Transverse colon (tissue), 4 donors: ENCODE data around the gene AKR1E2. TPM values are rescaled to one million over a fixed set of nuclear protein-coding genes. Genes with fewer than 3 reads are reported as not detected.

ENCODE experiments used
- DNase-seq: peaks from one replicate; pipeline ENCODE4 v3.0.0-alpha.2; 2019
- H3K27ac ChIP-seq, 4 donors: fragments of 200-600 bp; sonication (generic); 2 replicates each; pipeline ENCODE4 v1.5.1; 2016 to 2018; ENCODE audit warnings: inconsistent platforms in 4 of 4
- H3K27me3 ChIP-seq: fragments of 200-600 bp; sonication (generic); 2 replicates; pipeline ENCODE4 v1.5.1; 2017; ENCODE audit warnings: inconsistent platforms
- H3K36me3 ChIP-seq, 4 donors: fragments of 200-600 bp; sonication (generic); 2 replicates each; pipeline ENCODE4 v1.5.1; 2017 to 2019; ENCODE audit warnings: inconsistent platforms in 4 of 4
- H3K4me1 ChIP-seq, 4 donors: fragments of 200-600 bp; sonication (generic); 2 replicates each; pipeline ENCODE4 v1.5.1; 2017 to 2020; ENCODE audit warnings: inconsistent platforms in 4 of 4
- H3K4me3 ChIP-seq, 4 donors: fragments of 200-600 bp; sonication (generic); 1 replicate in 1 of 4; 2 replicates in 3 of 4; pipeline versions ENCODE4 v1.5.1 to v1.6.1; 2017 to 2019; ENCODE audit warnings: inconsistent platforms in 4 of 4
- H3K9me3 ChIP-seq, 2 donors: fragments of 200-600 bp; sonication (generic); 2 replicates each; pipeline ENCODE4 v1.5.1; 2017 to 2019; ENCODE audit warnings: inconsistent platforms in 2 of 2
- CTCF ChIP-seq, 5 experiments: fragments of 200-600 bp in 3 of 5; fragments of 450-650 bp in 2 of 5; sonication (generic) in 3 of 5; IDR thresholded peaks; 1 replicate in 2 of 5; 2 replicates in 3 of 5; pipeline ENCODE4 v1.5.1; 2016 to 2017; ENCODE audit warnings: antibody characterized with exemption in 5 of 5, inconsistent platforms in 3 of 5, mild to moderate bottlenecking in 2 of 5, moderate library complexity in 1 of 5
- EP300 ChIP-seq: sonication (generic); formaldehyde crosslinking; IDR thresholded peaks from one replicate; pipeline ENCODE4 v1.6.1; 2017; ENCODE audit warnings: antibody characterized with exemption, low read depth
- POLR2A ChIP-seq: fragments of 450-650 bp; IDR thresholded peaks from one replicate; pipeline ENCODE4 v1.6.1; 2016; ENCODE audit warnings: antibody characterized with exemption, mild to moderate bottlenecking, moderate library complexity
- POLR2AphosphoS5 ChIP-seq, 3 donors: sonication (generic); formaldehyde crosslinking; IDR thresholded peaks; one replicate each; pipeline ENCODE4 v1.6.1; 2016; ENCODE audit warnings: antibody characterized with exemption in 3 of 3
- WGBS, 2 donors: methylation state at CpG; one replicate each; pipeline ENCODE4 v1.1.5; 2018; ENCODE audit warnings: low coverage in 1 of 2; 5-methylcytosine and 5-hydroxymethylcytosine counted together
- in situ Hi-C, 4 donors: fragments of 200-750 bp; cut with MboI; loops; one replicate each; pipeline versions ENCODE4 v1.15.0 to v1.15.1; 2017; ENCODE audit warnings: low sequenced_read_pairs in 3 of 4, low pct_ligation_motif_present in 1 of 4, low pct_unique_long_range_greater_than_20kb in 1 of 4
- intact Hi-C: fragments of 100-400 bp; cut with DNase I; formaldehyde crosslinking; loops from one replicate; pipeline ENCODE4 v1.15.1; 2023; ENCODE audit warnings: low total_unique reads
- total RNA-seq, 4 donors: library from RNA; depleted of rRNA; stranded (reverse); fragments of >200 nt; gene quantifications; one replicate each; pipeline ENCODE4 v1.1.0, GENCODE V29; 2016

Gene AKR1E2
- total RNA-seq, 4 donors from 2014 or later = 3.8 to 34.8 (median 5.3) TPM

- WGBS, 2 donors = 71 to 90% methylated on average over 5 of the region's 5 CpGs
- no peak for DNase-seq
- Histone ChIP-seq H3K4me3 (no peak overlapping the region), H3K27me3 (no peaks in the 10 kb centered on the region), H3K4me1 (peaks cover 0 to 8% (median 0%) of the 10 kb centered on the region in 4 donors), H3K27ac (no peak overlapping the region), H3K36me3 (no peaks in the 10 kb centered on the region), H3K9me3 (no peaks in the 10 kb centered on the region)
- in situ Hi-C loops = loop anchor here (5.0 to 25.0 kb wide), 7 partner anchors 241 to 766 kb away; partner anchors contain the start of gene AKR1C3 (in 2 of the 4)
- intact Hi-C loops = no loop called here
- TF ChIP-seq EP300 (no peak), POLR2A (no peak), CTCF (IDR thresholded peaks at IDR 0.05) (no peak), POLR2AphosphoS5 (IDR thresholded peaks at IDR 0.05) (no peak)
These were observed 20.8 kb downstream of the AKR1E2 start for GRCh38 chr10:4846775-4847174.

GRCh38 chr10:4847561-4848355 lies 21.8 kb downstream of the AKR1E2 start:
- WGBS, 2 donors = 73 to 76% methylated on average over 5 to 7 of the region's 7 CpGs
- H3K27ac ChIP-seq = no peak overlapping the region

GRCh38 chr10:4848356-4849041 lies 22.5 kb downstream of the AKR1E2 start:
- TF ChIP-seq POLR2A (no peak), CTCF (IDR thresholded peaks at IDR 0.05) (no peak), EP300 (no peak), POLR2AphosphoS5 (IDR thresholded peaks at IDR 0.05) (no peak)
- H3K27ac ChIP-seq = no peak overlapping the region
- H3K27me3 ChIP-seq = no peaks in the 10 kb centered on the region
- no peaks in the 10 kb centered on the region for H3K9me3 ChIP-seq
- intact Hi-C loops (no loop called here), in situ Hi-C loops (loop anchor here (5.0 to 25.0 kb wide), 7 partner anchors 239 to 764 kb away; partner anchors contain the start of gene AKR1C3 (in 2 of the 4))
- no peak overlapping the region for H3K4me3 ChIP-seq
- WGBS, 2 donors = 87% methylated on average over 7 of the region's 7 CpGs; no CpG with 5 or more reads in 1 of the 2 donors
- no peaks in the 10 kb centered on the region for H3K36me3 ChIP-seq
- peaks cover 0 to 8% (median 0%) of the 10 kb centered on the region in 4 donors for H3K4me1 ChIP-seq
- DNase-seq = no peak

More at GRCh38 chr10:4847561-4848355, 21.8 kb downstream of the AKR1E2 start:
- peaks cover 0 to 8% (median 0%) of the 10 kb centered on the region in 4 donors for H3K4me1 ChIP-seq
- DNase-seq = no peak
- no peaks in the 10 kb centered on the region for H3K27me3 ChIP-seq
- no peaks in the 10 kb centered on the region for H3K9me3 ChIP-seq
- no peak overlapping the region for H3K4me3 ChIP-seq
- H3K36me3 ChIP-seq = no peaks in the 10 kb centered on the region
- in situ Hi-C loops = loop anchor here (5.0 to 25.0 kb wide), 7 partner anchors 240 to 765 kb away; partner anchors contain the start of gene AKR1C3 (in 2 of the 4)
- TF ChIP-seq POLR2A (no peak), CTCF (IDR thresholded peaks at IDR 0.05) (no peak), EP300 (no peak), POLR2AphosphoS5 (IDR thresholded peaks at IDR 0.05) (no peak)
- intact Hi-C loops = no loop called here

DNA sequence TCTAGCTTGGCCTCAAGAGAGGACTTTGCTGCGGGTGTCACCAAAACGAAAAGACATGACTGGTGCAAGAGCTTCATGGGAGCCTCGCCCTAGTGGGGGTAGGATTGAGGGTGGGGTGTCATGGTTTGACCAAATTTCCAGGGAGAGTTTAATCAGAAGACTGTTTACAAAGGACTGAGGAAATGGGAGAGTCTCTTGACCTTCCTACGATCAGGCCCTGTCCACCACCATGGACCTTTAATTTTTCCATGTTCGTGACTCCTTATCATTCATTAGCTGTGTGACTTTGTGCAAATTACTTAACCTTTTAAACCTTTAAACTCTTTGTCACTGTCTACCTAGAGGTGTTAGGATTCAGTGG lies 23.0 kb downstream of the AKR1E2 start:
- Histone ChIP-seq H3K4me3 (no peak overlapping the region), H3K4me1 (peaks cover 0 to 8% (median 0%) of the 10 kb centered on the region in 4 donors), H3K9me3 (no peaks in the 10 kb centered on the region), H3K27me3 (no peaks in the 10 kb centered on the region), H3K36me3 (no peaks in the 10 kb centered on the region), H3K27ac (peak overlapping the region in 1 of 4 donors; percentile 8)
- in situ Hi-C loops (loop anchor here (5.0 to 25.0 kb wide), 7 partner anchors 238 to 763 kb away; partner anchors contain the start of gene AKR1C3 (in 2 of the 4)), intact Hi-C loops (no loop called here)
- TF ChIP-seq EP300 (no peak), POLR2AphosphoS5 (IDR thresholded peaks at IDR 0.05) (no peak), CTCF (IDR thresholded peaks at IDR 0.05) (no peak), POLR2A (no peak)
- WGBS, 2 donors = 91 to 100% methylated on average over 1 to 5 of the region's 5 CpGs
- DNase-seq = no peak
